OCI-M2 (cell line): ENCODE data around the gene SRRM4.
"Not testable (repeated sequence)": the region's sequence is repeated elsewhere in the genome, so short reads cannot be mapped to it uniquely, and the experiment has no call there.

Source experiments
- DNase-seq: peaks from one replicate; lab custom pipeline; 2025; ENCODE audit not compliant: unreplicated experiment; lab: John Stamatoyannopoulos, UW

SRRM4 gene

GRCh38 chr12:118981285-118982211 lies at the start of gene SRRM4:
Gene SRRM4 (plus strand): TSS chr12:118981541. CDS start chr12:118981883, 342 bp downstream.
- DNase-seq: no peak

GRCh38 chr12:118946256-118946655 lies 35.1 kb upstream of the SRRM4 start:
- DNase-seq: no peak

- DNase-seq: no peak
Observed at GRCh38 chr12:118958520-118958919, 22.8 kb upstream of the SRRM4 start.

- DNase-seq: no peak
Observed at GRCh38 chr12:118959348-118959747, 22.0 kb upstream of the SRRM4 start.

GRCh38 chr12:118959985-118960560 lies 21.3 kb upstream of the SRRM4 start:
- DNase-seq: no peak

- no peak for DNase-seq
Observed at GRCh38 chr12:118960865-118961264, 20.5 kb upstream of the SRRM4 start.

- no peak for DNase-seq
Observed at GRCh38 chr12:118964988-118965387, 16.4 kb upstream of the SRRM4 start.

GRCh38 chr12:118970856-118971255 lies 10.5 kb upstream of the SRRM4 start:
- no peak for DNase-seq

- DNase-seq: no peak
Observed at GRCh38 chr12:118972982-118973381, 8.4 kb upstream of the SRRM4 start.

- DNase-seq: no peak
Observed at GRCh38 chr12:118979763-118980406, 1.5 kb upstream of the SRRM4 start.

- no peak for DNase-seq
Observed at GRCh38 chr12:118980407-118981014, 830 bp upstream of the SRRM4 start.

- DNase-seq: no peak
Observed at GRCh38 chr12:118982302-118982701, 961 bp downstream of the SRRM4 start.

- DNase-seq: no peak
Observed at GRCh38 chr12:118982984-118983761, 1.8 kb downstream of the SRRM4 start.

- DNase-seq: no peak
Observed at GRCh38 chr12:118984161-118984943, 3.0 kb downstream of the SRRM4 start.

GRCh38 chr12:118986050-118986449 lies 4.7 kb downstream of the SRRM4 start:
- DNase-seq: no peak

- no peak for DNase-seq
Observed at GRCh38 chr12:118999107-118999506, 17.8 kb downstream of the SRRM4 start.

GRCh38 chr12:119005085-119005484 lies 23.7 kb downstream of the SRRM4 start:
- no peak for DNase-seq

- DNase-seq: no peak
Observed at GRCh38 chr12:119005913-119006312, 24.6 kb downstream of the SRRM4 start.

- DNase-seq: no peak
Observed at GRCh38 chr12:119006746-119007145, 25.4 kb downstream of the SRRM4 start.

- DNase-seq: not testable (repeated sequence)
Observed at GRCh38 chr12:119008273-119008672, 26.9 kb downstream of the SRRM4 start.
